Kidney glomerular epithelial cell (primary cell): ENCODE data around the gene ERMN.
"Not testable (repeated sequence)": the region's sequence is repeated elsewhere in the genome, so short reads cannot be mapped to it uniquely, and the experiment has no call there.

Experiments
- DNase-seq: peaks from one replicate; lab custom pipeline; 2025; lab: John Stamatoyannopoulos, UW

The ERMN gene

GRCh38 chr2:157325786-157326185, at the start of gene ERMN:
ERMN (minus strand) TSS chr2:157325824; CDS start chr2:157325642, 182 bp downstream.
- DNase-seq: no peak

GRCh38 chr2:157375384-157375783, 49.8 kb upstream of the ERMN start:
- DNase-seq: no peak

- not testable (repeated sequence) for DNase-seq
These were observed 42.9 kb upstream of the ERMN start for GRCh38 chr2:157368508-157368907.

- DNase-seq: no peak
These were observed 42.1 kb upstream of the ERMN start for GRCh38 chr2:157367704-157368103.

- DNase-seq: no peak
These were observed 38.8 kb upstream of the ERMN start for GRCh38 chr2:157364257-157364974.

- peak; percentile 90 for DNase-seq
These were observed 38.0 kb upstream of the ERMN start for GRCh38 chr2:157363612-157364101.

- no peak for DNase-seq
These were observed 37.0 kb upstream of the ERMN start for GRCh38 chr2:157362627-157363026.

- no peak for DNase-seq
These were observed 35.9 kb upstream of the ERMN start for GRCh38 chr2:157361526-157361925.

- DNase-seq: no peak
These were observed 34.0 kb upstream of the ERMN start for GRCh38 chr2:157359628-157360027.

- no peak for DNase-seq
These were observed 30.0 kb upstream of the ERMN start for GRCh38 chr2:157355618-157356017.

GRCh38 chr2:157349949-157350515, 24.4 kb upstream of the ERMN start:
- DNase-seq: no peak

GRCh38 chr2:157348291-157348921, 22.8 kb upstream of the ERMN start:
- no peak for DNase-seq

GRCh38 chr2:157345647-157346389, 20.2 kb upstream of the ERMN start:
- DNase-seq: no peak

- not testable (repeated sequence) for DNase-seq
These were observed 15.8 kb upstream of the ERMN start for GRCh38 chr2:157341381-157341780.

- no peak for DNase-seq
These were observed 14.5 kb upstream of the ERMN start for GRCh38 chr2:157339965-157340655.

- no peak for DNase-seq
These were observed 12.4 kb upstream of the ERMN start for GRCh38 chr2:157337978-157338377.

GRCh38 chr2:157336137-157337010, 10.8 kb upstream of the ERMN start:
- DNase-seq: no peak

GRCh38 chr2:157334797-157335196, 9.2 kb upstream of the ERMN start:
- DNase-seq: no peak

- DNase-seq: no peak
These were observed 8.7 kb upstream of the ERMN start for GRCh38 chr2:157334335-157334734.

GRCh38 chr2:157333304-157334047, 7.9 kb upstream of the ERMN start:
- no peak for DNase-seq
